Lower leg skin (tissue), 3 donors: ENCODE results near the gene GALNT18.

Experiments
- POLR2A ChIP-seq, 2 donors: fragments of 450-650 bp; IDR thresholded peaks; one replicate each; pipeline ENCODE4 v1.6.1; 2016 to 2017; ENCODE audit warnings: antibody characterized with exemption in 2 of 2, mild to moderate bottlenecking in 1 of 2, moderate library complexity in 1 of 2
- TF ChIP-seq, protein P1 (sequence below), 3 donors: fragments of 450-650 bp; IDR thresholded peaks; one replicate each; pipeline ENCODE4 v1.5.1; 2016; ENCODE audit warnings: antibody characterized with exemption in 3 of 3, mild to moderate bottlenecking in 3 of 3, moderate library complexity in 2 of 3

- TF ChIP-seq, protein P1, sequence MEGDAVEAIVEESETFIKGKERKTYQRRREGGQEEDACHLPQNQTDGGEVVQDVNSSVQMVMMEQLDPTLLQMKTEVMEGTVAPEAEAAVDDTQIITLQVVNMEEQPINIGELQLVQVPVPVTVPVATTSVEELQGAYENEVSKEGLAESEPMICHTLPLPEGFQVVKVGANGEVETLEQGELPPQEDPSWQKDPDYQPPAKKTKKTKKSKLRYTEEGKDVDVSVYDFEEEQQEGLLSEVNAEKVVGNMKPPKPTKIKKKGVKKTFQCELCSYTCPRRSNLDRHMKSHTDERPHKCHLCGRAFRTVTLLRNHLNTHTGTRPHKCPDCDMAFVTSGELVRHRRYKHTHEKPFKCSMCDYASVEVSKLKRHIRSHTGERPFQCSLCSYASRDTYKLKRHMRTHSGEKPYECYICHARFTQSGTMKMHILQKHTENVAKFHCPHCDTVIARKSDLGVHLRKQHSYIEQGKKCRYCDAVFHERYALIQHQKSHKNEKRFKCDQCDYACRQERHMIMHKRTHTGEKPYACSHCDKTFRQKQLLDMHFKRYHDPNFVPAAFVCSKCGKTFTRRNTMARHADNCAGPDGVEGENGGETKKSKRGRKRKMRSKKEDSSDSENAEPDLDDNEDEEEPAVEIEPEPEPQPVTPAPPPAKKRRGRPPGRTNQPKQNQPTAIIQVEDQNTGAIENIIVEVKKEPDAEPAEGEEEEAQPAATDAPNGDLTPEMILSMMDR (IDR thresholded peaks at IDR 0.05), result no peak
- no peak for TF ChIP-seq POLR2A (IDR thresholded peaks at IDR 0.05)
Measured at GRCh38 chr11:11263238-11264005, 358.4 kb downstream of the GALNT18 start.
